SK-N-SH (cell line): ENCODE data around the gene UBR3.

Experiments
- CHD2 ChIP-seq: fragments of 150-350 bp; IDR thresholded peaks from 2 replicates; pipeline ENCODE4 v1.6.1; 2018; ENCODE audit warnings: low read length; ENCODE audit not compliant: partially characterized antibody
- EP300 ChIP-seq, 2 experiments: IDR thresholded peaks; 2 replicates each; pipeline versions ENCODE4 v1.4.0 to v1.6.1; 2012; ENCODE audit warnings: borderline replicate concordance in 1 of 2, low read depth in 1 of 2, low read length in 1 of 2
- JUND ChIP-seq: IDR thresholded peaks from 2 replicates; pipeline ENCODE4 v1.4.0; 2012
- RCOR1 ChIP-seq: fragments of 150-350 bp; IDR thresholded peaks from 2 replicates; pipeline ENCODE4 v1.6.1; 2017; ENCODE audit warnings: antibody characterized with exemption, low read length
- SIN3A ChIP-seq: IDR thresholded peaks from 2 replicates; pipeline ENCODE4 v1.6.1; 2012; ENCODE audit warnings: low read depth, mild to moderate bottlenecking, low read length, moderate library complexity, borderline replicate concordance
- SMC3 ChIP-seq: IDR thresholded peaks from 2 replicates; pipeline ENCODE4 v1.6.1; 2012; ENCODE audit warnings: low read depth, low read length, improper control_type of control experiment
- TAF1 ChIP-seq: IDR thresholded peaks from 2 replicates; pipeline ENCODE4 v1.6.1; 2012; ENCODE audit warnings: low read depth, mild to moderate bottlenecking, low read length, moderate library complexity, borderline replicate concordance
- TF ChIP-seq, protein P1 (sequence below): fragments of 200-600 bp; sonication (generic); IDR thresholded peaks from 2 replicates; pipeline ENCODE4 v1.6.1; 2017; ENCODE audit warnings: antibody characterized with exemption, mild to moderate bottlenecking, moderate library complexity

DNA sequence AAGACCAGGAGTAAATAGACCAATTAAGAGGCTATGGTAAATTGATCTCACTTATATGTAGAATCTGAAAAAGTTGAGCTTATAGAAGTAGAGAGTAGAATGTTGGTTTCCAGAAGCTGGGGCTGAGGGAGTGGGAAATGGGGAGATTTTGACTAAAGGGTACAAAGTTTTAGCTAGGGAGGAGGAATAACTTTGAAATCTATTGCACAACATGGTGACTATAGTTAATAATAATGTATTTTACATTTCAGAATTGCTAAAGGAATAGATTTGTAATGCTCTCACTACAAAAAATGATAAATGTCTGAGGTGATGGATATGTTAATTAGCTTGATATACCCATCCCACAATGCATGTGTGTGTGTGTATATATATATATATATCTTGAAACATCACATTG, 82.1 kb downstream of the UBR3 start:
- TF ChIP-seq SIN3A (no peak), SMC3 (no peak), JUND (no peak), TAF1 (no peak), CHD2 (no peak), EP300 (IDR thresholded peaks at IDR 0.05; ENCODE audit: borderline replicate concordance in 1 of 2, low read depth in 1 of 2, low read length in 1 of 2) (no peak), RCOR1 (no peak)
- TF ChIP-seq, protein P1, sequence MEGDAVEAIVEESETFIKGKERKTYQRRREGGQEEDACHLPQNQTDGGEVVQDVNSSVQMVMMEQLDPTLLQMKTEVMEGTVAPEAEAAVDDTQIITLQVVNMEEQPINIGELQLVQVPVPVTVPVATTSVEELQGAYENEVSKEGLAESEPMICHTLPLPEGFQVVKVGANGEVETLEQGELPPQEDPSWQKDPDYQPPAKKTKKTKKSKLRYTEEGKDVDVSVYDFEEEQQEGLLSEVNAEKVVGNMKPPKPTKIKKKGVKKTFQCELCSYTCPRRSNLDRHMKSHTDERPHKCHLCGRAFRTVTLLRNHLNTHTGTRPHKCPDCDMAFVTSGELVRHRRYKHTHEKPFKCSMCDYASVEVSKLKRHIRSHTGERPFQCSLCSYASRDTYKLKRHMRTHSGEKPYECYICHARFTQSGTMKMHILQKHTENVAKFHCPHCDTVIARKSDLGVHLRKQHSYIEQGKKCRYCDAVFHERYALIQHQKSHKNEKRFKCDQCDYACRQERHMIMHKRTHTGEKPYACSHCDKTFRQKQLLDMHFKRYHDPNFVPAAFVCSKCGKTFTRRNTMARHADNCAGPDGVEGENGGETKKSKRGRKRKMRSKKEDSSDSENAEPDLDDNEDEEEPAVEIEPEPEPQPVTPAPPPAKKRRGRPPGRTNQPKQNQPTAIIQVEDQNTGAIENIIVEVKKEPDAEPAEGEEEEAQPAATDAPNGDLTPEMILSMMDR, result no peak
